Activated T-cell treated with anti-CD3 and anti-CD28 coated beads, Interleukin-2, amount 50 U/mL, for 1 hour (primary cell): Measurements from ENCODE around the gene STAT5A.
A peak's percentile ranks its signal among the peaks of the same experiment; 100 is the strongest.
"Not testable (repeated sequence)": the region's sequence is repeated elsewhere in the genome, so short reads cannot be mapped to it uniquely, and the experiment has no call there.

Experiments
- DNase-seq: peaks from one replicate; pipeline ENCODE4 v3.0.0-alpha.2; 2020

Gene STAT5A

GRCh38 chr17:42287977-42288802, at the start of gene STAT5A:
Gene STAT5A, plus strand, starts transcription at chr17:42288498. Its CDS starts 914 bp downstream, at chr17:42289412.
- peak; percentile 79 for DNase-seq

DNA sequence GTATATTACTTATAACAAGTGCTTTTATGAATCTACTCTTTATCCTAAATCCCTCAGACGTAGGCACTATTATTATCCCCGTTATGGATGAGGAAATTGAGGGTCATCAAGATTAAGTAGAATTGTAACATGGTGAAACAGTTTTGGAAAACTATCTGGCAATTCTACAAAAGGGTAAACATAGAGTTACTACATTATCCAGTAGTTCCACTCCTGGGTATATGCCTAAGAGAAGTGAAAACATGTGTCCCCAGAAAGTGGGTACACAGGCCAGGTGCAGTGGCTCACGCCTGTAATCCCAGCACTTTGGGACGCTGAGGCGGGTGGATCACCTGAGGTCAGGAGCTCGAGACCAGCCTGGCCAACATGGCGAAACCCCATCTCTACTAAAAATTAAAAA, 48.7 kb upstream of the STAT5A start:
- DNase-seq = not testable (repeated sequence)

DNA sequence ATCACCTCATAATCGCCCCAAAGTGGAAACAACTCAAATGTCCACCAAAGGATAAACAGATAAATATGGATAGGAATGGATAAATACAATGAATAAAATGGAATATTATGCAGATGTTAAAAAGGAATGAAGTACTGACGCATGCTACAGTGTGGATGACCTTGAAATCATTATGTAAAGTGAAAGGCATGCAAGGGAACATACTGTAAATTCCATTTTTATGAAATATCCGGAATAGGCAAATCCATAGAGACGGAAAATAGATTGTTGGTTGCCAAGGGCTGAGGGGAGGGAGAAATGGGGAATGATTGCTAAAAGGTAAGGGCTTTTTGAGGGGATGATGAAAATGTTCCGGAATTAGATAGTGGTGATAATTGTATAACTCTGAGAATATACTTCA, 48.1 kb upstream of the STAT5A start:
- DNase-seq = no peak

DNA sequence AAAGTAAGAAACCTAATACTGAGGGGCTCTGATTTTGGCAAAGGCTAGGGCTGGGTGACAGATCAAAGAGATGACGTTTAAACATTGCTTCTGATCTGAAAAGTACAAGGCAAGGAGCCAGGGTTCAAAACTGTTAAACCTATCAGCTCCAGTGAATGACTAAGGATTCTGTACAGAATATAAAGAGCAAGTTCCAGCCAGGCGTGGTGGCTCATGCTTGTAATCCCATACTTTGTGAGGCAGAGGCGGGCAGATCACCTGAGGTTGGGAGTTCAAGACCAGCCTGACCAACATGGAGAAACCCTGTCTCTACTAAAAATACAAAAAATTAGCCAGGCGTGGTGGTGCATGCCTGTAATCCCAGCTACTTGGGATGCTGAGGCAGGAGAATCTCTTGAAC, 47.4 kb upstream of the STAT5A start:
- peak; percentile 10 for DNase-seq

DNA sequence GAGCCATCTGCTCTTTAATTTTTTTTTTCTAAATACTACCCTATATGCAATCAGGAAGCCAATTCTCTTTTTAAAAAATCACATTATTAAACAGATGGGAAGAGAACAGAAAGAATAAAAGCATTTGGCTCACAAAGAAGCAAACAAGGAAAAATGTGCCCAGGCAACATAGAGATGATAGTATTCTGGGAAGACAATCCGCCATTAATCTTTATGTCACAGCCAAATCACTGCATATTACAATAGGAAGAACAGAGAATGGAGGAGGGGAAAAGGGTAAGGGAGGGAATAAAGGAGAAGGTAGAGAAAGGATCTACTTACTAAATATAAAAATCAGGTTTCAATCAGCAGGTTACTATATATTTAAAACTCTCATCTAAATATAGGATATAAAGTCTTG, 46.4 kb upstream of the STAT5A start:
- no peak for DNase-seq

- DNase-seq = peak; percentile 16
These were observed 44.8 kb upstream of the STAT5A start for GRCh38 chr17:42243493-42243982.

DNA sequence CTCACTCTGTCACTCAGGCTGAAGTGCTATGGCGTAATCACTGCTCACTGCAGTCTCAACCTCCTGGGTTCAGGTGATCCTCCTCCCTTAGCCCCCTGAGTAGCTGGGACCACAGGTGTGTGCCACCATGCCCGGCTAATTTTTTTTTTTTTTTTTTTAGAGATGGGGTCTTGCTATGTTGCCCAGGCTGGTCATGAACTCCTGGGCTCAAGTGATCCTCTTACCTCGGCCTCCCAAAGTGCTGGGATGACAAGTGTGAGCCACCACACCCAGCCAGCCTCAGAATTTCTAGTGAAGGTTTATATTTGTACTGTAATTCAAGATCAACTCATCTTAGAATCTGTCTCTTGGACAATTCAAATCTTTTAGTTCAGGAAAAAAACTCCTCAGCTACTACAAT, 44.2 kb upstream of the STAT5A start:
- peak; percentile 3 for DNase-seq

GRCh38 chr17:42245183-42245582, 43.1 kb upstream of the STAT5A start:
- peak; percentile 15 for DNase-seq

DNA sequence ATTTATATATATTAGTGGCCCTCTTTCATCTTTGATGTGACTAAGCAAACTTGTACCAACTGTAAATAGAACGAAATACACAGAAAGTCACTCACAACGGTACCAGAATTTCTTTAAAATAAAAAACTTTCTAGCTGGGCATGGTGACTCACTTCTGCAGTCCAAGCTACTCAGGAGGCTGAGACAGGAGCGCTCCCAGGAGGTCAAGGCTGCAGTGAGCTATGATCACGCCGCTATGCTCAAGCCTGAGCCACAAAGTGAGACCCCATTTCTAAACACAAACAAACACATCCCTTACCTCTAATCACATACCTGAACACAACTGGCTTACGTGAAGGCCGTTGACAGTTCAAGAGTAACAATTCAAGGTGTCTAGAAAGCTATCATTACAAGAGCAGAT, 41.8 kb upstream of the STAT5A start:
- DNase-seq = peak; percentile 47

- DNase-seq = no peak
These were observed 40.6 kb upstream of the STAT5A start for GRCh38 chr17:42247734-42248133.

DNA sequence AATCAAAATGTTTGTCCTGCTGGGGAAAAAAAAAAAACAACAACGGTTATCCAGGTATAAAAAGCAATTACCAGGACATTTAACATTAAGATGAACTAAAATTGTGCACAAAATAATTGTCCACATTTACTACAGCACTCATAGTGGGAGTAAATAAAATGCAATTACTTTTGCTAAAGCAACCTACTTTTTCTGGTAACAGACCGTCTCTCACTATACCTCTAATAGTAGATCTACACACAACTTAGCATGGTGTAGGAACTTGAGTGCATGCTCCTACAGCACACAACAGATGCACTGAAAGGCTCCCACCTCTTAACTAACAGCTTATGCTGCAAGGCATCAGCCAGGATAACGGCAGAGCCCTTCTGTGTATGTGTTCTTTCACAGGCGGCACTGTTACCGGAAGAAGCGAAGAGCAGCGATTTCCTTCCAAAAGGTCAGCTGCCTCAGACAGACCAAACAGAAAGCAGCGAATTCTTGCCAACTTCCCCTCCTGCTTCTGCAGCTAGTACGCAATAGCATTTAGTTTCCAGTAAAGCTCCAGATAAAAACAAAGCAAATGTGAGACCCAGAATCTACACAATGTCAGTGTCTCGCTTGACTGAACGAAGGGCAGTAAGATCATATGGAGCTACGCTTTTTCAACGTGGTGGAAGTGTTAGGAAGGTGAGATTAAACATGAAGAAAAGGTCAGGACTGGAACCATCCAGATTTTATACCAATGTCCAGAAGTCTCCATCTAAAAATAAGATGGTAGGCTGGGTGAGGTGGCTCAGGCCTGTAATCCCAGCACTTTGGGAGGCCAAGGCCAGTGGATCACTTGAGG, 39.7 kb upstream of the STAT5A start:
- DNase-seq = peak; percentile 68

DNA sequence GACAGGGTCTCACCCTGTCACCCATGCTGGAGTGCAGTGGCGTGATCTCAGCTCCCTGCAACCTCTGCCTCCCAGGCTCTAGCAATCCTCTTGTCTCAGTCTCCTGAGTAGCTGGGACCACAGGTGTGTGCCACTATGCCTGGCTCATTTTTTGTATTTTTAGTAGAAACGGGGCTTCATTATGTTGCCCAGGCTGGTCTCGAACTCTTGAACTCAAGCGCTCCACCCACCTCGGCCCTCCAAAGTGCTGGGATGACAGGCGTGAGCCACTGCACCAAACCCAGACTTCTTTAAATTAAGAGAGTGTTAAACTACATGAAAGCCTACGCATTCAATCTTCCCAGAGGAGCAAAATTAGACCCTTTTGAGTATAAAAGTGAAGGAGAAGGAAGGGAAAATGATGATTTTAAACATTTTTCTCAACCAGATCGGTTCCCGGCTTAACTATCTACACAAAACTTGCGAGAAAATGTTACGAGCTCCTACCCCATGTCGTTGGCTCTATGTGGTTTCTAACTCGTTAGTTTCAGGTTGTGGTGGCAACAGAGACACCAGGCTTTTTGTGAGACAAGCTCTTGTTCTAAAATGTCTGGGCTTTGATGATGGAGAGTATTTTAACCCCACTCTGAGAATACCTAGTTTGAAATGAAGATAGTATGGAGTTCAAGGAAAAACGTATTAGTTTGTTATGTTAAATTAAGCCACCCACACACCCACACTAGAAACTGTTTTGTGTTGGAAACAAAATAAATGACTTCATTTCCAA, 38.4 kb upstream of the STAT5A start:
- DNase-seq = peak; percentile 52

DNA sequence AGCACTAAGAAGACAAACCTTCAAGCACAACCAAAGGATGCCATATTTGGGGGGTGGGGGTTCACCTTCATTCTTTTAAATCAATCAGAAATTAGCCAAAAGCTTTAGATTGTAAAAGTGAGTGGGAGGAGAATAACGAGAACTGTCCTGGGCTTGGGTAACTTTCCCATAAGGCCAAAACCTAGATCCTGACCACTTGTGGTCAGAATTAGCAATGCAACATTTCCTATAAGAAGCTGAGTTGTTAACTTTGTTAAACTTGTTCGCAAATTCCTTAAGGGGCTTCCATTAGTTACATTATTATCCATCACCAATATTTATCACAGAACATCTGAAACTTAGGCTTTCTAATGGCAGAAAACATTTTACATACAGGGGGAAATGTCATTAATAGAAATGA, 37.2 kb upstream of the STAT5A start:
- no peak for DNase-seq

DNA sequence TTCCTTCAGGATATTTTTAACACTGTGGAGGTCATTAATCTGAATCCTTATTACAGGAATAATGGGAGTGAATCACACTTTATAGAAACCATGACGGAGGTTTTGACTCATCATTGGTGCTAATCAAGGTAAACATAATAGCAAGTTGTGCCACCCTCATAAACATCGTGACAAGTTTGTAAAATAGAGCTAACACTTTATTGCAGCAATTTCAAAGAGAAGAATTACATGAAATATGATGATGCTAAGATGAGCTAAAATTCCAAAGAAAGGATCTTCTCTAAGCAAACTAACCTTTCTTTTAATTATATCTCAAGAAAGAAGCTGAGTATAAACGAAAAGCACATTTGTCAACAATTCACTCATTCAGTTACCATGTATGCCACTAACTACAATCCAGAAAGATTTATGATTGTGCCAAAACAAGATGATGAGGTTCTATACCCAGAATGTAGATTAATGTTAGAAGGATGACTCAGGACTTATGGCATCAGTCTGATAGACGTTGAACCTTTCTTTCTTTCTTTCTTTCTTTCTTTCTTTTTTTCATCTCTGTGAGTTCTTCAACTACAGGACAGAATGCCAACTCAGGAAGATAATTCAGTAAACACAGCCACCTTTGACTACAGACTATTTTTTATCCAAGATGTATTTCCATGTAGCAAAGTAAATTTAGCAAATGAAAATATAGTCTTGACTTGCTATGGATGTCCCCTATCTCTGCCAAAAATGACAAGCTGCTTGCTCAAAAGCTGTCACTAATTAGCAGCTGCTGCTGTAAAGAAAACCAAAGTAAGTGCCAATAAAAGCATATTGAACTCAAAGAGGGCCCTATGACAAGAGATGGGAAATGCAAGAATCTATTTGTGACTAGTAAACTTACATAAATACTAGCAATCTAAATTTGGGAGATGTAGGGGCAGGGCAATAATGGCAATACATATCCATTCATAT, 35.4 kb upstream of the STAT5A start:
- no peak for DNase-seq

- no peak for DNase-seq
These were observed 34.7 kb upstream of the STAT5A start for GRCh38 chr17:42253578-42253977.

DNA sequence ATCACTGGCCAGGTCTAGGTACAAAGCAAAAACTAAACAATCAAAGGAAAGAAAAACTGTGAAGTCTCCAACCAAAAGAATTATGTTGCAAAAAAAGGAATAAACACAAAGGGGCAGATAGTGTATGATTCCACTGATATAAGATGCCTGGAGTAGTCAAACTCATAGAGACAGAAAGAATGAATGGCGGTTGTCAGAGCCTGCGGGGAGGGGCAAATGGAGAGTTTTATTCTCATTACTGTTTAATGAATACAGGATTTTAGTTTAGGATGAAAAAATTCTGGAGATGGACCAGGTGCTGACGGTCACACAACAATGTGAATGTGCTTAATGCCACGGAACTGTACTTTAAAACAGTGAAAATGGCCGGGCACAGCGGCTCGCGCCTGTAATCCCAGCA, 32.9 kb upstream of the STAT5A start:
- DNase-seq = no peak

- DNase-seq = no peak
These were observed 28.0 kb upstream of the STAT5A start for GRCh38 chr17:42260318-42260717.

DNA sequence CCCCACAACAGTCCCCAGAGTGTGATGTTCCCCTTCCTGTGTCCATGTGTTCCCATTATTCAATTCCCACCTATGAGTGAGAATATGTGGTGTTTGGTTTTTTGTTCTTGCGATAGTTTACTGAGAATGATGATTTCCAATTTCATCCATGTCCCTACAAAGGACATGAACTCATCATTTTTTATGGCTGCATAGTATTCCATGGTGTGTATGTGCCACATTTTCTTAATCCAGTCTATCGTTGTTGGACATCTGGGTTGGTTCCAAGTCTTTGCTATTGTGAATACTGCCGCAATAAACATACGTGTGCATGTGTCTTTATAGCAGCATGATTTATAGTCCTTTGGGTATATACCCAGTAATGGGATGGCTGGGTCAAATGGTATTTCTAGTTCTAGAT, 23.9 kb upstream of the STAT5A start:
- DNase-seq = not testable (repeated sequence)

- DNase-seq = no peak
These were observed 21.8 kb upstream of the STAT5A start for GRCh38 chr17:42266462-42266861.

GRCh38 chr17:42266918-42267766, 21.2 kb upstream of the STAT5A start:
- no peak for DNase-seq

DNA sequence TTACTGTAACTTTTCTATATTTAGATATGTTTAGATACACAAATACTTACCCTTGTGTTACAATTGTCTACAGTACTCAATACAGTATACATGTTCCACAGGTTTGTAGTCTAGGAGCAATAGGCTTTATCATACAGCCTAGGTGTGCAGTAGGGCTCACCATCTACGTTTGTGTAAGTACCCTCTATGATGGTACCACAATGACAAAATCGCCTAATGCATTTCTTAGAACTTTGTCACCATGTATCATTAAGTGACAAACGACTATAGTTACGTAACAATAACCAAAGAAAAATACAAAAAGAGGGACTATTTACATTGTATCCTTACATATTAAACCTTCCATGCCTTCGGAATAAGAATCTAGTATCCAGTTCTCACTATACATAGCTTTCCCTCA, 20.1 kb upstream of the STAT5A start:
- DNase-seq = no peak
